NCI-H187 (cell line): ENCODE measurements around the gene RPL19.

Experiments
- DNase-seq, 2 experiments: peaks; one replicate each; lab custom pipeline; 2025; lab: John Stamatoyannopoulos, UW

Gene RPL19

GRCh38 chr17:39197380-39198185, 2.5 kb upstream of the RPL19 start, which contains the start of gene CACNB1:
Gene CACNB1 (minus strand): TSS chr17:39197669. CDS start chr17:39197495, 174 bp downstream.
- DNase-seq, result peak in 1 of 2 experiments; percentile 60

DNA sequence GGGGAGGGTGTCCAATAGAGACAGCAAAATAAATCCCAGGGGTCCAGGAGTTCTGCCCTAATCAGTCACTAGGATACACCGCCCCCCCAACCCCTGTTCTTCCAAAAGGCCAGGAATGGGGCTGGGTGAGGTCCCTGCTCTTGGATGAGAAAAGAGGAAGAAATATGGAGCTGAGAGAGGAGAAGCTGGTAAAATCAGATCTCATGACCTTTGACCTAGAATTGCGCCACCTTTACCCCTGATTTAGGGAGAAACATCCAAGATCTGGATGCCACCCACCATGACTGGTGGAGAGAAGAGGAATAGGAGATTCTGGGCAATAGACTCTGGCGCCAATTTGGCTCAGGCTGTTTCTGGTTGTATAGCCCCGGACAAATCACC, 1.9 kb upstream of the RPL19 start:
- DNase-seq, result no peak

DNA sequence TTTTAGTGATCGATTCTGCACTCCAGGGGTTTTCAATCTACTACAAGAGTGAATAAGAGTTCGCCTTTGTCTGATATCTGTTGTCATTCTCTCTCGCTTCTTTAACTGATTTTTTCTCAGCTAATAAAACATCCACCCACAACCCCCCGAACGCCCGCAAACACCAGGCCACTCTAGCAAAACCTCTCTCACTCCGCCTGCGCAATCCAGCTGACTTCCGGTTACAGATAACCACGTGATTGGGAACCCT, 338 bp upstream of the RPL19 start:
- DNase-seq, result peak; percentile 72 to 94

- DNase-seq, result no peak
These were observed 951 bp downstream of the RPL19 start for GRCh38 chr17:39200957-39201510.

- no peak for DNase-seq
These were observed 4.2 kb downstream of the RPL19 start for GRCh38 chr17:39204245-39204644.

DNA sequence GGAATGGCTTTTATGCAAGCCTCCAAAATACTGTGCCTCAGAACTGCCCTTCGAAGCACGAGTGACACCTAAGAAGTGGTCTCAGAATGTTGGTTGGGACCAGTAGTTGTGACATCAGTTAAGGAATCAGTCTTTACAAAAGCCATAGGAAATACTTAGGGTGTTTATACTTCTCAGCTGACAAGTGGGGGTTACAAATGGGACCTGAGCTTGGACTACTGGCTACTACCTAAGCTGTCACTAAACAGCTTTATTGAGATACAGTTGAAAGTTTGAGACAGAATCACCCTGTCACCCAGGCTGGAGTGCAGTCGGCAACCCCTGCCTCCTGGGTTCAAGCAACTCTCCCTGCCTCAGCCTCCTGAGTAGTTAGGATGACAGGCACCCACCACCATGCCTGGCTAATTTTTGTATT, 5.0 kb downstream of the RPL19 start:
- no peak for DNase-seq

DNA sequence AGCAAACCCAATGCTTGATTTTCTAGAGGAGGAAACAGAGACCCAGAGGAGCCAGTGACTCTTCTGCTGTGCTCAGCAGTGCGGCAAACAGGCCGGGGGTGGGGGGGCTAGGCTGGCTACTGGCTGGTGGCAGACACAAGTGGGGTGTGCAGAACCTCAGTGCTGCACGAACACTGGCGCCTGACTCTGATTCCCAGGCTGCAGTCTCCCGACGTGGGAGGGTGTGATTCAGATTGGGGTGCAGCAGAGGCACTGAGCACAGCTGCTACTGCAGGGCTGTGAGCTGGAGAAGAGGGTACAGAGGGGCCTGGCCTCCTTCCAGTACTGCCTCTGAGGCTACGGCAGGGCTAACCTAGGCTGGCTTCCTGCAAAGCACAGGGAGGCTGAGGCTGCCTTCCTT, 8.1 kb downstream of the RPL19 start:
- no peak for DNase-seq

DNA sequence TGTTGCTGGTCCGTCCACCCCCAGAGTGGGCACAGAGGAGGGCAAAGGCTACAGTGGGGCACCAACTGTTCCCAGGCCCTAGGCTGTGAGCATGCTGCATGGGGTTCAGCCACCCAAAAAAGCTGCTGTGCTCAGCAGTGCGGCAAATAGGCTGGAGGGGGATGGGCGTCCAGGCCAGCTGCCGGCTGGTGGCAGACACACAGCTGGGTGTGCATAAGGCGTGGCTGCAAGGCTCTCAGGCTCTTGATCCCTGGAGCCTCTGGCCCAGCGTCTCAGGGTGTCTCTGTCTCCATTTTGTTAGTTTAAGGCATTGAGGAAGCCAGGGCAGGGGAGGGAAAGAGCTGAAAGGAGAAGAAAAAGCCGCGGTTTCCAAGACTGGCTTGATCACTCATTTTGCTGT, 8.8 kb downstream of the RPL19 start:
- DNase-seq, result peak; percentile 27 to 61

DNA sequence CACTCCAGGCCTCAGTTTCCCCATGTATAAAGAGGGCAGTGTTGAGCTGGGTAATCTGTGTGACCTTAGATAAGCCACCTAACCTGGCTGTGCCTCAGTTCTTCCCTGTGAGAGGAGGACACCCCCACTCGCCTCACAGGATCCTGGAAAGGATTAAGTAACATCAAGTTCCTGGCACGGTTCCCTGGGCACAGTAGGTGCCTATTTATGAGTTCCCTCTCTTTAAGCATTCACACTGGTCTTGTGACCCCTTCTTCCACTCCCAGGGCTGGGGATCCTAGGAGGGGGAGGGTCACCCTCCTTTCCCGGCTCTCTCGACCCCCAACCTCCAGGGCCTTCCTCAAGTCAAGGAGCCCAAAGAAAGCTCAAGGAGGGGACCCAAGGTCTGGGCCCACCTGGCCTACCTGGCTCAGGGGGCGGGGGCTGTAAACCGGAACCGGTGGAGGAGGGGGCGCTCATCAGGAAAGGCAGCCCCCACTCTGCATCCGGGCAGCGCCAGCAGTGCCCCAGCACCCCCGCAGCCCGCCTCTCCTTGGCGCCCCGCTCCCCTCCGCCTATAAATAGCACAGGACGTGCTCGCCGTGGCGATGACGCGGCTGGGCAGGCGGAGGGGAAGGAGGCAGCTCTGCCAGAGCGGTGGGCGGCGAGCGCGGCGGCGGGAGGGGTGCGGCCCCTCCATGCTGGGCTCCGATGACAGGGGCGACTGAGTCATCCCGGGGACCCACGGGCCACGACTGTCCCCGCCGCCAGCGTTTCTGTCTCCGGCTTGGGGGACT, 9.4 kb downstream of the RPL19 start:
- DNase-seq, result no peak

DNA sequence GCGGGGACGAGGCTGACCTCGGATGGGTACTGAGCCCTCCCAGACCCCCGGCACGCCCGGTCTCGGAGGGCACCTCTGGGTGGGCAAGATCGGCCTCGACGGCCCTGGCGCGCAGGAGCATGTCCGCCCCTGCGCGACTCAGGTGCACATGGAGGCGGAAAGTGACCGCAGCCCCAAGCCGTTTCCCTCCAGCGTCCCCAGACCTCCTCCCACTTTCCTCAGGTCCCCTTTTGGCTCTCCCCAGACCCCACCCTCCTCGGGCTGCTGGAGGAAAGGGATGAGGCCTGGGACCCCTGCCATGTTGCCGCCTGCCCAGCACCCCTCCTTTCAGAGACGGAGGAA, 10.0 kb downstream of the RPL19 start:
- no peak for DNase-seq

DNA sequence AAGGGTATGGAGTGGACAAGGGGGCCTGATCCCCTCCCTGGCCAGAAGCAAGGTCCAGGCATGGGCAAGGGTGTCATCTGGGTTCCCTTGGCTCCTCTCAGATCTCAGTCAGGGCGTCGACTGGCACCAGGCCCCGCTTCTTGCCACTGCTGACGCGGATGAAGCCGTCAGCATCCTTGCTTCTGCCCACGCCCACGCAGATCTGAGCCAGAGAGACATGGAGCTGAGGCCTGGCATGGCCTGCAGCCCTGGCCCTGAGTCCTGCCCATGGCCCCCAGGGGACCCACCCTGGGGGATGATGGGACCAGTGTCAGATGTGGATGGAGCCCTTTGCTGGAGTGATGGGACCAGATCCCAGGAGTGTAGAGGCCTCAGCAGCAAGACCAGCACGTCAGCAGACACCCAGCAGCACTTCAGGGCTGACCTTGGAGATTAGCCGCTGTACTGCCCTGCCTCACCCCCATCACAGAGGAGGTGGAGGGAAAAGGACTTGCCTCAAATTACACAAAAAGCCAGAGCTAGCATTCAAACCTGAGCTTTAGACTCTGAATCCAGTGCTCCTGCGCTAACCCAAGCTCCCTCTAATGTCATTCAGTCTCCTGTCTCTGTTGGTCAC, 12.2 kb downstream of the RPL19 start:
- no peak for DNase-seq

- DNase-seq, result no peak
These were observed 12.9 kb downstream of the RPL19 start for GRCh38 chr17:39212841-39213480.

DNA sequence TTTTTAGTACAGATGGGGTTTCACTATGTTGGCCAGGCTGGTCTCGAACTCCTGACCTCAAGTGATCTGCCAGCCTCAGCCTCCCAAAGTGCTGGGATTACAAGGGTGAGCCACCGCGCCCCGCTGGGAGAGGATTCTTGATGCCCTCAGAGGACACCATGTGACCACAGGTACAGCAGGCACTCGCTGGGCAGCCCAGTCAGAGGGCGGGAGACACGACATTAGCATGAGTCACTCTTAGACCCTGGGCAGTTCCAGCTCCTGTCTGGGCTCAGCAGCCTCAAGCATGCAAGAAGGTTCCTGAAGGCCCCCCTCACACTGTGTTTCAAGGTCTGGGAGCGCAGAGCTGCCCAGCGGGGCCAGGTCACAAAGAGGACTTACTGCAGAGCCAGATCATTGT, 13.8 kb downstream of the RPL19 start:
- DNase-seq, result no peak

- DNase-seq, result no peak
These were observed 17.8 kb downstream of the RPL19 start for GRCh38 chr17:39217734-39218369.

GRCh38 chr17:39218906-39219305, 18.8 kb downstream of the RPL19 start:
- DNase-seq, result no peak

- no peak for DNase-seq
These were observed 19.6 kb downstream of the RPL19 start for GRCh38 chr17:39219647-39220154.

GRCh38 chr17:39221572-39221971, 21.5 kb downstream of the RPL19 start:
- no peak for DNase-seq

- DNase-seq, result no peak
These were observed 22.1 kb downstream of the RPL19 start for GRCh38 chr17:39222151-39222550.

DNA sequence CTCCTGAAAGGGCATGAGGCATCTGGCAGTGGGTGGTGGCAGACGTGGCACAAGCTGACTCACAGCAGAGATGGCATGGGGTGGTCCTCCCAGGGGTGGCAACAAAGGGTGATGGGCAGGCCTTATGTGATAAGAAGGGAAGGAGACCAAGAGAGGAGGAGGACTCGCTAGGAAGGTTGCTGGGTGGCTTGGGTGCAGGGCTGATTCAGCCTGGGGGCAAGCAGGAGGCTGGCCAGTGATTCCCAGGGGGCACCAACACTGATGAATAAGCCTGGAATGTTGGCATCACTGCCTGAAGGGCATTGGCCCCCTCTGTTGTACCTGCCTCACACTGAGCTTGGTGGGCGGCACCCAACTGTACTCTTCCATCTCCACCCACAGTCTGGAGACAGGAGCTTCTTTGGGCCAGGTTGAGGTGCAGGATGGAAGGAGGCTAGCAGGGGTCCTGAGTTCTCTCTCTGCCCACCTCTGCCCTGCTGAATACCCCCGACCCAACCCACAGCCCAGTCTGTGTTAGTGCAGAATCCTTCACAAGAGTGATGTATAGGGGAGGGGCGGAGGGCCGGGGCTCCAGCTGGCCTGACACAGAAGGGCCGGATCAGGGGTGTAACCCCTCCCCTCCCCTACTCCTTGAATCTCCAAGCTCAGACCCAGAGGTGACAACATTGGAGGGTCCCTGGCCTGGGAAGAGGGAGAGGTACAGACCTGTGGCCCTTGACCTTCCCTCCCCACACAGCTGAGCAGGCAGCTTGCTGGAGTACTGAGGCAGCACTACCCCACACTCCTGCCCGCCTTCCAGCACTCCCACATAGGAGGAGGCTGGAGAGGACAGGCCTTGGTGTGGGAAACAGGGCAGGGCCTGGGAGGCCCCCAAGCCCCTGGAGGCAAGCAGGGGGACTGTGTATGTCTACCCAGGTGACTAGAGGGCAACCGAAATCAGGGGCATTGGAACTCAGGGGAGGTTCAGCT, 23.1 kb downstream of the RPL19 start:
- DNase-seq, result no peak
